ENCODE data around the gene HERC3. TPM values are rescaled to one million over a fixed set of nuclear protein-coding genes. Genes with fewer than 3 reads are reported as not detected.

The HERC3 gene
- total RNA-seq, 1 experiment from 2014 or later = 5.5 TPM

DNA sequence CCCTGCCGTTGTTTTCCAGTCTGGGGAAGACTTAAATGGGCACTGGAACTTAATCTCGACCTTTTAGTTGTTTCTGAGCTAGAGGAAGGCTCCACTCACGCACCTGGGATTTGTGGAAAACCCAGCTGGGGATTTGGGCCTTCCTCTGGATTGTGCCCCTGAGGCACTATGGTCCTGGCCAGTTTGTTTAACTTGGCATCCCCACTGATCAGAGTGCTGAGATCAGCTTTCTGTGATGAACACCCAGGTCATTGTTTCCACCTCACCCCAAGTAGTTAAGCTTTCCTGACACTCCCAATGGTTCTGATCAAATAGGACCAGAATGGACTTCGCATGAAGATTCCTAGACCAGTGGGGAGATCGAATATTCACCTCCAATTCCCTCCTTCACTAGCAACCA, 125.8 kb downstream of the HERC3 start (continued):
- TF ChIP-seq, protein P1, sequence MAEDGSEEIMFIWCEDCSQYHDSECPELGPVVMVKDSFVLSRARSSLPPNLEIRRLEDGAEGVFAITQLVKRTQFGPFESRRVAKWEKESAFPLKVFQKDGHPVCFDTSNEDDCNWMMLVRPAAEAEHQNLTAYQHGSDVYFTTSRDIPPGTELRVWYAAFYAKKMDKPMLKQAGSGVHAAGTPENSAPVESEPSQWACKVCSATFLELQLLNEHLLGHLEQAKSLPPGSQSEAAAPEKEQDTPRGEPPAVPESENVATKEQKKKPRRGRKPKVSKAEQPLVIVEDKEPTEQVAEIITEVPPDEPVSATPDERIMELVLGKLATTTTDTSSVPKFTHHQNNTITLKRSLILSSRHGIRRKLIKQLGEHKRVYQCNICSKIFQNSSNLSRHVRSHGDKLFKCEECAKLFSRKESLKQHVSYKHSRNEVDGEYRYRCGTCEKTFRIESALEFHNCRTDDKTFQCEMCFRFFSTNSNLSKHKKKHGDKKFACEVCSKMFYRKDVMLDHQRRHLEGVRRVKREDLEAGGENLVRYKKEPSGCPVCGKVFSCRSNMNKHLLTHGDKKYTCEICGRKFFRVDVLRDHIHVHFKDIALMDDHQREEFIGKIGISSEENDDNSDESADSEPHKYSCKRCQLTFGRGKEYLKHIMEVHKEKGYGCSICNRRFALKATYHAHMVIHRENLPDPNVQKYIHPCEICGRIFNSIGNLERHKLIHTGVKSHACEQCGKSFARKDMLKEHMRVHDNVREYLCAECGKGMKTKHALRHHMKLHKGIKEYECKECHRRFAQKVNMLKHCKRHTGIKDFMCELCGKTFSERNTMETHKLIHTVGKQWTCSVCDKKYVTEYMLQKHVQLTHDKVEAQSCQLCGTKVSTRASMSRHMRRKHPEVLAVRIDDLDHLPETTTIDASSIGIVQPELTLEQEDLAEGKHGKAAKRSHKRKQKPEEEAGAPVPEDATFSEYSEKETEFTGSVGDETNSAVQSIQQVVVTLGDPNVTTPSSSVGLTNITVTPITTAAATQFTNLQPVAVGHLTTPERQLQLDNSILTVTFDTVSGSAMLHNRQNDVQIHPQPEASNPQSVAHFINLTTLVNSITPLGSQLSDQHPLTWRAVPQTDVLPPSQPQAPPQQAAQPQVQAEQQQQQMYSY (CRISPR knock-in tag; IDR thresholded peaks at IDR 0.05) = no peak
- TF ChIP-seq, protein P2, sequence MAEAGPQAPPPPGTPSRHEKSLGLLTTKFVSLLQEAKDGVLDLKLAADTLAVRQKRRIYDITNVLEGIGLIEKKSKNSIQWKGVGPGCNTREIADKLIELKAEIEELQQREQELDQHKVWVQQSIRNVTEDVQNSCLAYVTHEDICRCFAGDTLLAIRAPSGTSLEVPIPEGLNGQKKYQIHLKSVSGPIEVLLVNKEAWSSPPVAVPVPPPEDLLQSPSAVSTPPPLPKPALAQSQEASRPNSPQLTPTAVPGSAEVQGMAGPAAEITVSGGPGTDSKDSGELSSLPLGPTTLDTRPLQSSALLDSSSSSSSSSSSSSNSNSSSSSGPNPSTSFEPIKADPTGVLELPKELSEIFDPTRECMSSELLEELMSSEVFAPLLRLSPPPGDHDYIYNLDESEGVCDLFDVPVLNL (CRISPR knock-in tag; IDR thresholded peaks at IDR 0.05; ENCODE audit: borderline replicate concordance, low read depth) = no peak
- no peak for TF ChIP-seq NFATC4 (CRISPR knock-in tag; IDR thresholded peaks at IDR 0.05)
- no peak for TF ChIP-seq GRHL2 (CRISPR knock-in tag; IDR thresholded peaks at IDR 0.05; ENCODE audit: insufficient replicate concordance, severe bottlenecking)
- no peak for TF ChIP-seq NFE2L1 (CRISPR knock-in tag; IDR thresholded peaks at IDR 0.05)
- no peak for TF ChIP-seq E2F5 (CRISPR knock-in tag; IDR thresholded peaks at IDR 0.05)
- TF ChIP-seq ZNF317 (CRISPR knock-in tag; IDR thresholded peaks at IDR 0.05; ENCODE audit: borderline replicate concordance, low read depth) = no peak
- no peak for TF ChIP-seq ZNF138 (CRISPR knock-in tag; conservative IDR thresholded peaks at IDR 0.05)
- TF ChIP-seq, protein P3, sequence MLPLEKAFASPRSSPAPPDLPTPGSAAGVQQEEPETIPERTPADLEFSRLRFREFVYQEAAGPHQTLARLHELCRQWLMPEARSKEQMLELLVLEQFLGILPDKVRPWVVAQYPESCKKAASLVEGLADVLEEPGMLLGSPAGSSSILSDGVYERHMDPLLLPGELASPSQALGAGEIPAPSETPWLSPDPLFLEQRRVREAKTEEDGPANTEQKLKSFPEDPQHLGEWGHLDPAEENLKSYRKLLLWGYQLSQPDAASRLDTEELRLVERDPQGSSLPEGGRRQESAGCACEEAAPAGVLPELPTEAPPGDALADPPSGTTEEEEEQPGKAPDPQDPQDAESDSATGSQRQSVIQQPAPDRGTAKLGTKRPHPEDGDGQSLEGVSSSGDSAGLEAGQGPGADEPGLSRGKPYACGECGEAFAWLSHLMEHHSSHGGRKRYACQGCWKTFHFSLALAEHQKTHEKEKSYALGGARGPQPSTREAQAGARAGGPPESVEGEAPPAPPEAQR (CRISPR knock-in tag; IDR thresholded peaks at IDR 0.05) = no peak
- TF ChIP-seq, protein P4, sequence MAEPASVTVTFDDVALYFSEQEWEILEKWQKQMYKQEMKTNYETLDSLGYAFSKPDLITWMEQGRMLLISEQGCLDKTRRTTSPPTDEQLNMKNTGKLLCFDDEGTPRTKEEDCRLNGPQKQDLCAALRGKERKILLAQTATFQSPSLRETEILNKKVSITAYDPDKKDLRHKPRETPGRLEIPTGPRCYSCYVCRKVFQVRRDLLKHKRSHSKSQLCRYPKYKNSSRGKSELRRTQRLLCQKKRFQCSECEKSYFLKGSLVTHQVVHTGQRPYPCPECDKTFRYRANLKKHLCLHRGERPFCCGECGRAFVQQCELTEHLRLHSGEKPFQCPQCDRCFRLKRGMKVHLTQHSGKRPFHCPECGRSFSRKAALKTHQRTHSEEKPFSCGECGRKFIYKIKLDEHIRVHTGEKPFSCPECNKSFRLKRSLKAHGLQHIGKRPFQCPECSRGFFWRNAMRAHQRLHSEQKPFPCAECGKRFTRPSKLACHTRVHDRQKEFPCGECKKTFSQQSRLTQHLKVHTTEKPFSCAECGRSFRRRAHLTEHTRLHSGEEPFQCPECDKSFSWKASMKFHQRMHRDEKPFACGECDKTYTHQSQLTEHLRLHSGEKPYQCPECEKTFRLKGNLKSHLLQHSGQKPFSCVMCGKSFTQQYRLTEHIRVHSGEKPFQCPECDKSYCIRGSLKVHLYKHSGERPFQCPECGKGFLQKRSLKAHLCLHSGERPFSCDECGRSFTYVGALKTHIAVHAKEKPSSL (CRISPR knock-in tag; conservative IDR thresholded peaks at IDR 0.05) = no peak
- TF ChIP-seq TCF7 (CRISPR knock-in tag; IDR thresholded peaks at IDR 0.05; ENCODE audit: low read depth) = no peak
- TF ChIP-seq ZNF263 (CRISPR knock-in tag; IDR thresholded peaks at IDR 0.05; ENCODE audit: low read depth) = no peak

- Mint-ChIP-seq H3K9me3 (peaks cover 24% of the 10 kb centered on the region), H3K4me3 (no peak overlapping the region), H3K27me3 (ENCODE audit: low read depth) (peaks cover 3% of the 10 kb centered on the region; the same call in 1 of the 2 replicates), H3K27ac (no peak overlapping the region), H3K36me3 (peaks cover 22% of the 10 kb centered on the region), H3K4me1 (no peaks in the 10 kb centered on the region)
- no peak for ATAC-seq
- POLR2A ChIA-PET = no interaction called here
- CTCF ChIA-PET = no interaction called here
- DNase-seq (ENCODE audit: low spot score) = no peak
- TF ChIP-seq ZNF512 (CRISPR knock-in tag; IDR thresholded peaks at IDR 0.05; ENCODE audit: borderline replicate concordance) = 0 out of 2 replicates have a peak, but pooled peaks have one; percentile 7
- TF ChIP-seq SP1 (CRISPR knock-in tag; conservative IDR thresholded peaks at IDR 0.05) = no peak
- TF ChIP-seq TP53 (CRISPR knock-in tag; IDR thresholded peaks at IDR 0.05) = no peak
Observed at GRCh38 chr4:88719381-88719780, 127.1 kb downstream of the HERC3 start.

Data from WTC11 (cell line).